Osteoblast (primary cell): ENCODE data around the gene TSR3. TPM values are rescaled to one million over a fixed set of nuclear protein-coding genes. Genes with fewer than 3 reads are reported as not detected.

Source experiments
- DNase-seq: peaks from one replicate; pipeline ENCODE4 v3.0.0; 2011; ENCODE audit warnings: low spot score, mixed read lengths; ENCODE audit not compliant: insufficient read length; ENCODE audit errors: missing footprints
- H2AFZ ChIP-seq: 2 replicates; pipeline ENCODE4 v1.6.0; 2011; ENCODE audit warnings: mild to moderate bottlenecking, low read length
- H3K27ac ChIP-seq: 2 replicates; pipeline ENCODE4 v1.5.1; 2011; ENCODE audit warnings: mild to moderate bottlenecking, low read depth, low read length, moderate library complexity
- H3K27me3 ChIP-seq: 2 replicates; pipeline ENCODE4 v1.6.0; 2012; ENCODE audit warnings: mild to moderate bottlenecking, control low read depth, inconsistent platforms, low read length, moderate library complexity; ENCODE audit not compliant: insufficient read depth
- H3K36me3 ChIP-seq: 2 replicates; pipeline ENCODE4 v1.5.1; 2011; ENCODE audit warnings: mild to moderate bottlenecking, low read length, control low read depth, moderate library complexity; ENCODE audit not compliant: insufficient read depth
- H3K4me1 ChIP-seq: 2 replicates; pipeline ENCODE4 v1.5.1; 2011; ENCODE audit warnings: mild to moderate bottlenecking, low read length, control low read depth, moderate library complexity; ENCODE audit not compliant: insufficient read depth
- H3K4me2 ChIP-seq: 2 replicates; pipeline ENCODE4 v1.6.0; 2011; ENCODE audit warnings: mild to moderate bottlenecking, low read length; ENCODE audit not compliant: insufficient read depth
- H3K4me3 ChIP-seq: fragments of 200-600 bp; sonication (generic); 3 replicates; pipeline ENCODE4 v1.5.1; 2012; ENCODE audit warnings: mild to moderate bottlenecking, low read length, inconsistent platforms; ENCODE audit not compliant: insufficient read depth
- H3K79me2 ChIP-seq: 2 replicates; pipeline ENCODE4 v1.6.0; 2012; ENCODE audit warnings: mild to moderate bottlenecking, low read length, control low read depth, inconsistent platforms; ENCODE audit not compliant: insufficient read depth
- H3K9me3 ChIP-seq: 2 replicates; pipeline ENCODE4 v1.5.1; 2011; ENCODE audit warnings: low read depth, low read length, control low read depth
- H4K20me1 ChIP-seq: 2 replicates; pipeline ENCODE4 v1.6.0; 2012; ENCODE audit warnings: mild to moderate bottlenecking, low read length, control low read depth; ENCODE audit not compliant: insufficient read depth
- total RNA-seq: library from RNA; depleted of rRNA; stranded (reverse); fragments of >200 nt; gene quantifications from 2 replicates; pipeline ENCODE4 v1.2.3, GENCODE V29; 2012
- TF ChIP-seq, protein P1 (sequence below): IDR thresholded peaks from 2 replicates; pipeline ENCODE4 v1.5.1; 2011; ENCODE audit warnings: mild to moderate bottlenecking, low read depth, low read length, moderate library complexity; ENCODE audit errors: extremely low read depth

Gene TSR3
- total RNA-seq, 1 donor = 53.6 TPM

DNA sequence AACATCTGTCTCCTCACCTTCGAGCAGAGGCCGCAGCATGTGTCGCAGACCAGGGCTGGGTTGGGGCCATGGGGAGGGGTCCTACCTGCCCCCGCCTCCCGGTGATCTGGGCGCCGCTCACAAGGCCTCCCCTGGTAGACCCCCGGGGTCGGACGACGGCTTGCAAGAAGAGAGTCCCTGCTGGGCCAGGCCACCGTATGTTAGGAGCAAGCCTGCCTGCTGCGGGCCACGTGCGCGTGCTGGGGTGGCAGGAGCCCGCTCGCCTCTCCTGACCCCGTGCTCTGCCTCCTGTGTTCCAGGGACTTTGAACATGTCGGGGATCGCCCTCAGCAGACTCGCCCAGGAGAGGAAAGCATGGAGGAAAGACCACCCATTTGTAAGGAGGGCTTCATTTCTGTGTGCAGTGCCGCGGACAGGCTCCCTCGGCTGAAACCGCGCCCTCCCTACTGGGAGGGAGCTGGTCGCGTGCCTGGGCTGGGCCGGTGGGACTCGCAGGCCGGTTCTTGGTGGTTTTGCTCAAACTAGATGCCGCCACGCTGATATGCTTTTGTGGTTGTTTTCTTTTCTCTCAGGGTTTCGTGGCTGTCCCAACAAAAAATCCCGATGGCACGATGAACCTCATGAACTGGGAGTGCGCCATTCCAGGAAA is 37.8 kb downstream of the TSR3 start:
- no peak overlapping the region for H3K4me3 ChIP-seq
- H3K36me3 ChIP-seq = peaks cover 44% of the 10 kb centered on the region
- H3K27me3 ChIP-seq = no peaks in the 10 kb centered on the region
- no peak overlapping the region for H2AFZ ChIP-seq
- no peak overlapping the region for H3K4me2 ChIP-seq
- H3K9me3 ChIP-seq = no peaks in the 10 kb centered on the region
- no peak overlapping the region for H3K27ac ChIP-seq
- peaks cover 23% of the 10 kb centered on the region for H3K4me1 ChIP-seq
- peak; percentile 73 for DNase-seq
- peaks cover 90% of the 10 kb centered on the region for H3K79me2 ChIP-seq
- TF ChIP-seq, protein P1, sequence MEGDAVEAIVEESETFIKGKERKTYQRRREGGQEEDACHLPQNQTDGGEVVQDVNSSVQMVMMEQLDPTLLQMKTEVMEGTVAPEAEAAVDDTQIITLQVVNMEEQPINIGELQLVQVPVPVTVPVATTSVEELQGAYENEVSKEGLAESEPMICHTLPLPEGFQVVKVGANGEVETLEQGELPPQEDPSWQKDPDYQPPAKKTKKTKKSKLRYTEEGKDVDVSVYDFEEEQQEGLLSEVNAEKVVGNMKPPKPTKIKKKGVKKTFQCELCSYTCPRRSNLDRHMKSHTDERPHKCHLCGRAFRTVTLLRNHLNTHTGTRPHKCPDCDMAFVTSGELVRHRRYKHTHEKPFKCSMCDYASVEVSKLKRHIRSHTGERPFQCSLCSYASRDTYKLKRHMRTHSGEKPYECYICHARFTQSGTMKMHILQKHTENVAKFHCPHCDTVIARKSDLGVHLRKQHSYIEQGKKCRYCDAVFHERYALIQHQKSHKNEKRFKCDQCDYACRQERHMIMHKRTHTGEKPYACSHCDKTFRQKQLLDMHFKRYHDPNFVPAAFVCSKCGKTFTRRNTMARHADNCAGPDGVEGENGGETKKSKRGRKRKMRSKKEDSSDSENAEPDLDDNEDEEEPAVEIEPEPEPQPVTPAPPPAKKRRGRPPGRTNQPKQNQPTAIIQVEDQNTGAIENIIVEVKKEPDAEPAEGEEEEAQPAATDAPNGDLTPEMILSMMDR = no peak
- H4K20me1 ChIP-seq = peaks cover 73% of the 10 kb centered on the region

DNA sequence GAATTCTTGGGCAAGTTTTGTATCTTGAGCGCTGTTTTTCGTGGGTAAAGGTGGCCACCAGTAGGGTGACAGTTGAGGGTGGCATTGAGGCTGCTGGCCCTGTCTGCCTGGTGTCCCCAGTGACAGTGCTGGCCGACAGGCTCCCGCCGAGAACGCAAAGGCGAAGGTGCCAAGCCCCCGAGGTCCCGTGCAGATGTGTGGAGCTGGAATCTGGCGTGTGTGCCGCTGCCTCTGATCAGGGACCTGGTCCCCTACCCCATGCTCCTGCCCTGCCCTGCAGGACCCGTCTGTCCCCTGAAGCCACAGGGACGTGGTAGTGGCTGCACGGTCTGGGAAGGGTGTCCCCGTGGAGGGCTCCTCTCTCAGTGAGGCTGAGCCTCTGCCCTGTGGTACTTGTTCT is 38.8 kb downstream of the TSR3 start:
- no peaks in the 10 kb centered on the region for H3K27me3 ChIP-seq
- peaks cover 23% of the 10 kb centered on the region for H3K4me1 ChIP-seq
- TF ChIP-seq, protein P1 = no peak
- H3K79me2 ChIP-seq = peaks cover 80% of the 10 kb centered on the region
- H3K9me3 ChIP-seq = no peaks in the 10 kb centered on the region
- peak overlapping the region; percentile 10 for H3K27ac ChIP-seq
- H3K4me3 ChIP-seq = no peak overlapping the region
- DNase-seq = peak; percentile 49
- H3K36me3 ChIP-seq = peaks cover 37% of the 10 kb centered on the region
- H3K4me2 ChIP-seq = no peak overlapping the region
- no peak overlapping the region for H2AFZ ChIP-seq
- peaks cover 67% of the 10 kb centered on the region for H4K20me1 ChIP-seq

DNA sequence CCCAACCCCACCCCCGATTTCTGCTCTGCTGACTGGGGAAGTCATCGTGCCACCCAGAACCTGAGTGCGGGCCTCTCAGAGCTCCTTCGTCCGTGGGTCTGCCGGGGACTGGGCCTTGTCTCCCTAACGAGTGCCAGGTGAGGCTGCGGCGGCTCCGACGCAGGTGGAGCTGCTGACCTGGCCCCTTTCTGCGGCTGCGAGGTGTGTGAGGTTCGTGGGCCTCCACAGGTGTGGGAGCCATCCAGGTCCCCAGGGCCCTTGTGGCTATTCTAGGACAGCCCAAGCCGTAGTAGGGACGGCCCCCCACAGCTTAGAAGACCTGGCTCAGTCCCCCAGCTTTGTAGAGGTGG is 39.2 kb downstream of the TSR3 start:
- TF ChIP-seq, protein P1 = no peak
- Histone ChIP-seq H3K4me3 (no peak overlapping the region), H3K36me3 (peaks cover 32% of the 10 kb centered on the region), H4K20me1 (peaks cover 67% of the 10 kb centered on the region), H3K9me3 (no peaks in the 10 kb centered on the region), H3K4me1 (peaks cover 23% of the 10 kb centered on the region), H3K27ac (peak overlapping the region; percentile 10), H3K79me2 (peaks cover 76% of the 10 kb centered on the region), H3K27me3 (no peaks in the 10 kb centered on the region), H3K4me2 (peak overlapping the region; percentile 94), H2AFZ (no peak overlapping the region)
- no peak for DNase-seq

DNA sequence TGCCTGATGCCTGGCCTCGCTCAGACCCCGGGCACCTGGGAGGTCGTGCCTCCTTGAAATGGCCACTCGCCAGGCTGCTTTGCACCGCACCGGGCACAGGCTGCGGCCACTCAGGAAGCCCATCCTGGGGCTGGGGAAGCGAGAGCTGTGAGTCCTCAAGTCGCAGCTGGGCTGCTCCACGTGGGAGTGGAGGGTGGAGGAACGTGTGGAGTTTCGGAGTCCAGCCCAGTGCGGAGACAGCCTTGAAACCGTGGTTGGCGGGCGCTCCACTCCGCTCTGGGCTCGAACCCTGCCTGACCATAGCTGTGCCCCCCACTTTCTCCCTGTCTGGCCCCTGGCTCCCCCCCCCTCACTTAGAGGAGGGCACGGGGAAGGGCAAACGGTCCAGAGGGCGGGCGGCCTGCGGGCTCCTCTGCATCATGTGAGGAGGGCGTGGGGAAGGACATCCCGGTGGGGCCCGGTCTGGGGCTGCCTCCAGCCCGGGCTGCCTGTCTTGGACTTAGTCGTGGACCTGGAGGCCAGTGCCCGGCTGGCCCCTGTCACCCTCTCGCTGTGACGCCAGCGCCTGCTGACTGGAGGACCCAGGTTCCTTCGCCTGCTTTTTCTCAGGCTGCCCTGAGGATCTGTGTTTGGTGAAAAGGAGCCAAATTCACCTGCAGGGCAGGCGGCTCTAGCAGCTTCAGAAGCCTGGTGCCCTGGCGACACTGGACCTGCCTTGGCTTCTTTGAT is 39.8 kb downstream of the TSR3 start:
- no peaks in the 10 kb centered on the region for H3K27me3 ChIP-seq
- peaks cover 66% of the 10 kb centered on the region for H4K20me1 ChIP-seq
- H3K79me2 ChIP-seq = peaks cover 71% of the 10 kb centered on the region
- peak overlapping the region; percentile 81 for H3K4me3 ChIP-seq
- DNase-seq = peak; percentile 95
- H3K36me3 ChIP-seq = peaks cover 27% of the 10 kb centered on the region
- H3K4me2 ChIP-seq = peak overlapping the region; percentile 94
- peak overlapping the region; percentile 14 for H3K27ac ChIP-seq
- H3K9me3 ChIP-seq = no peaks in the 10 kb centered on the region
- peaks cover 23% of the 10 kb centered on the region for H3K4me1 ChIP-seq
- TF ChIP-seq, protein P1 = no peak
- H2AFZ ChIP-seq = no peak overlapping the region
